Small intestine (tissue), 7 donors: ENCODE data around the gene ADSS2. TPM values are rescaled to one million over a fixed set of nuclear protein-coding genes. Genes with fewer than 3 reads are reported as not detected.

Experiments used
- DNase-seq, 2 donors: peaks; one replicate each; pipeline versions ENCODE4 v3.0.0 to v3.0.0-alpha.2; 2013
- FAIRE-seq: peaks from 2 replicates; lab custom pipeline; 2012; peaks lifted over from hg19 to GRCh38; lab: Jason Lieb, UNC
- H3K27ac ChIP-seq, 3 donors: one replicate each; pipeline ENCODE4 v1.5.1; 2013; ENCODE audit warnings: low read length in 2 of 3, mild to moderate bottlenecking in 2 of 3, control low read depth in 1 of 3, inconsistent platforms in 1 of 3, low read depth in 1 of 3, moderate library complexity in 1 of 3
- H3K27me3 ChIP-seq, 3 donors: one replicate each; pipeline ENCODE4 v1.6.1; 2013; ENCODE audit warnings: low read length in 3 of 3, inconsistent platforms in 1 of 3; ENCODE audit not compliant: control insufficient read depth in 3 of 3, insufficient read depth in 3 of 3
- H3K36me3 ChIP-seq, 3 donors: one replicate each; pipeline ENCODE4 v1.6.1; 2013; ENCODE audit warnings: low read length in 3 of 3, inconsistent platforms in 1 of 3, low read depth in 1 of 3, mild to moderate bottlenecking in 1 of 3, moderate library complexity in 1 of 3; ENCODE audit not compliant: control insufficient read depth in 3 of 3, insufficient read depth in 2 of 3
- H3K4me1 ChIP-seq, 3 donors: one replicate each; pipeline ENCODE4 v1.6.1; 2013; ENCODE audit warnings: low read length in 2 of 3, inconsistent platforms in 1 of 3, low read depth in 1 of 3, mild to moderate bottlenecking in 1 of 3, moderate library complexity in 1 of 3; ENCODE audit not compliant: control insufficient read depth in 3 of 3, insufficient read depth in 2 of 3
- H3K4me3 ChIP-seq, 3 donors: one replicate each; pipeline ENCODE4 v1.5.1; 2013; ENCODE audit warnings: low read length in 3 of 3, control low read depth in 1 of 3, inconsistent platforms in 1 of 3, low read depth in 1 of 3, mild to moderate bottlenecking in 1 of 3, moderate library complexity in 1 of 3
- H3K9me3 ChIP-seq, 2 donors: one replicate each; pipeline ENCODE4 v1.6.1; 2013; ENCODE audit warnings: low read depth in 1 of 2, low read length in 1 of 2; ENCODE audit not compliant: control insufficient read depth in 2 of 2, insufficient read depth in 1 of 2
- WGBS, 3 donors: extraction: QIAGEN DNeasy Blood & Tissue Kit; methylation state at CpG; one replicate each; pipeline ENCODE4 v1.1.7; 2013; 5-methylcytosine and 5-hydroxymethylcytosine counted together
- polyA plus RNA-seq, 4 donors: library from polyadenylated mRNA; stranded (reverse) in 3 of 4; unstranded in 1 of 4; fragments of 200-250 nt in 3 of 4; fragments of 120-200 nt in 1 of 4; gene quantifications; one replicate each; pipeline versions ENCODE4 v1.2.1 to v1.2.3, GENCODE V29; 2013
- donor health status: healthy with polysubstance abuse.
- donor health status: control.
- donor health status: control.
- donor health status: Bipolar disorder and iron deficiency.
- donor health status: healthy.

Gene ADSS2
- polyA plus RNA-seq, 4 donors = 18.1 to 56.2 (median 27.0) TPM

- WGBS, 3 donors = 0 to 1% (median 0%) methylated on average over 32 to 41 of the region's 41 CpGs
- Histone ChIP-seq H3K4me1 (peaks cover 4 to 15% (median 11%) of the 10 kb centered on the region in 3 donors), H3K9me3 (no peaks in the 10 kb centered on the region), H3K36me3 (no peaks in the 10 kb centered on the region), H3K4me3 (peak overlapping the region; percentile 92 to 98 (median 92)), H3K27ac (peak overlapping the region; percentile 97 to 98 (median 98)), H3K27me3 (no peaks in the 10 kb centered on the region)
- FAIRE-seq (no peak), DNase-seq (peak; percentile 60 to 67)
Observed at GRCh38 chr1:244450597-244451538, 841 bp downstream of the ADSS2 start.

- no peak for FAIRE-seq
- H3K4me3 ChIP-seq = peak overlapping the region in 1 of 3 donors; percentile 98
- no peaks in the 10 kb centered on the region for H3K27me3 ChIP-seq
- peaks cover 4 to 19% (median 11%) of the 10 kb centered on the region in 3 donors for H3K4me1 ChIP-seq
- H3K9me3 ChIP-seq = no peaks in the 10 kb centered on the region
- DNase-seq = peak; percentile 33 to 48
- peak overlapping the region; percentile 39 to 98 (median 63) for H3K27ac ChIP-seq
- no peaks in the 10 kb centered on the region for H3K36me3 ChIP-seq
- WGBS, 3 donors = 76 to 83% (median 81%) methylated on average over 8 of the region's 8 CpGs
Observed at GRCh38 chr1:244449936-244450508, 1.7 kb downstream of the ADSS2 start.

GRCh38 chr1:244448279-244449036, 3.3 kb downstream of the ADSS2 start:
- FAIRE-seq = no peak
- H3K36me3 ChIP-seq = peaks cover 0 to 5% (median 0%) of the 10 kb centered on the region in 3 donors
- no peak overlapping the region for H3K27ac ChIP-seq
- no peaks in the 10 kb centered on the region for H3K9me3 ChIP-seq
- peaks cover 4 to 22% (median 11%) of the 10 kb centered on the region in 3 donors for H3K4me1 ChIP-seq
- H3K4me3 ChIP-seq = no peak overlapping the region
- no peaks in the 10 kb centered on the region for H3K27me3 ChIP-seq
- DNase-seq = no peak
- 75 to 84% (median 82%) methylated on average over 5 of the region's 5 CpGs for WGBS, 3 donors

- no peak overlapping the region for H3K27ac ChIP-seq
- WGBS, 3 donors = 96 to 97% (median 96%) methylated on average over 2 of the region's 2 CpGs
- DNase-seq (no peak), FAIRE-seq (no peak)
- no peaks in the 10 kb centered on the region for H3K9me3 ChIP-seq
- H3K4me1 ChIP-seq = peaks cover 4 to 21% (median 11%) of the 10 kb centered on the region in 3 donors
- peaks cover 0 to 5% (median 0%) of the 10 kb centered on the region in 3 donors for H3K36me3 ChIP-seq
- H3K4me3 ChIP-seq = no peak overlapping the region
- H3K27me3 ChIP-seq = no peaks in the 10 kb centered on the region
Observed at GRCh38 chr1:244447552-244447951, 4.2 kb downstream of the ADSS2 start.

GRCh38 chr1:244447024-244447423, 4.7 kb downstream of the ADSS2 start:
- Histone ChIP-seq H3K27me3 (no peaks in the 10 kb centered on the region), H3K27ac (no peak overlapping the region), H3K36me3 (peaks cover 0 to 5% (median 0%) of the 10 kb centered on the region in 3 donors), H3K4me3 (no peak overlapping the region), H3K9me3 (no peaks in the 10 kb centered on the region), H3K4me1 (peaks cover 4 to 19% (median 11%) of the 10 kb centered on the region in 3 donors)
- WGBS, 3 donors = 22 to 52% (median 43%) methylated on average over 1 of the region's 1 CpG
- DNase-seq (no peak), FAIRE-seq (no peak)

- Histone ChIP-seq H3K27ac (peak overlapping the region; percentile 10 to 63 (median 24)), H3K4me1 (peaks cover 4 to 19% (median 11%) of the 10 kb centered on the region in 3 donors), H3K4me3 (no peak overlapping the region), H3K36me3 (peaks cover 0 to 8% (median 0%) of the 10 kb centered on the region in 3 donors), H3K27me3 (no peaks in the 10 kb centered on the region), H3K9me3 (no peaks in the 10 kb centered on the region)
- 63 to 77% (median 68%) methylated on average over 2 of the region's 2 CpGs for WGBS, 3 donors
- FAIRE-seq (no peak), DNase-seq (peak in 1 of 2 donors; percentile 30)
Observed at GRCh38 chr1:244445320-244446181, 6.2 kb downstream of the ADSS2 start.

- Histone ChIP-seq H3K4me3 (no peak overlapping the region), H3K9me3 (no peaks in the 10 kb centered on the region), H3K27ac (peak overlapping the region in 1 of 3 donors; percentile 18), H3K4me1 (peaks cover under 1 to 13% (median 8%) of the 10 kb centered on the region in 3 donors), H3K36me3 (peaks cover 0 to 9% (median 0%) of the 10 kb centered on the region in 3 donors), H3K27me3 (no peaks in the 10 kb centered on the region)
- WGBS, 3 donors = 55 to 68% (median 62%) methylated on average over 1 of the region's 1 CpG
- FAIRE-seq = no peak
- DNase-seq = no peak
Observed at GRCh38 chr1:244444854-244445253, 6.9 kb downstream of the ADSS2 start.
